Measurements from ENCODE around the gene IGIP.

IGIP gene

DNA sequence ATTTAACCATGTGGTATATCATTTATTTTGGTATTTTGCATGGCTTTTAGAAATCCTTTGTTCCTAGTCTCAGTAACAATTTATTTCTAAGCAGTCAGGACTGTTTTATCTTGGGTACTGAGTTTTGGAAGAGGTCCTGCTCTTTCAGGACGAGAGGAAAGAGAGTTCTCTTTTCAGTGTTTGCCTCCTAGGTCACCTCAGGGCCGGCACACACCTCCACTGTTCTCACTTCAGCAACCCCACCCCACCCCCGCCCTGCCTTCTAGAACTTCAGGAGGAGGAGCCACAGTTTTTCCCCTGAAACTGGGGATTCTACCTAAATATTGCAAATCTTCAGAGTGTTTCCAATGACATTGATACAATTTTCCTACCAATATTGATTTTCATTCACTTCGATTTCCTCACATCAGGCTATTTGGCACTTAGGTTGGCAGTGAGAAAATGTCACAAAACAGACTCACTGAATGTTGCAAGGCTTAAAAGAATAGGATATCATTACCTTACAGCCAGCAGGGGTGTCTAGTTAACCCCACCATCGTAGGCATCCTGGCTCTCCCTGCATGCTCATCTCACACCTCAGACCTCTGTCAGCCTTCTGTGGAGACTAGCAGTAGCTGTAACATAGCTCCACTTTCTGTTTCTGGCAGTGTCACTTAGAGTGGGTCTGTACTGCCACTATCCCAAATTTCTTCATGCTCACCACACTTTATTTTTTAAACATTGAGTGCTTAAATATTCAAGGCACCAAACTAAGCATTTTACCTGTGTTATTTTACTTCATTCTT lies 5.4 kb downstream of the IGIP start:
- H3K4me3 ChIP-seq (ENCODE audit: low read depth, low read length): no peak overlapping the region
- ChIA-PET POLR2A (interaction anchor here (0.7 to 1.3 kb wide), 5 partner anchors 10 to 27 kb away, joined by 3 to 5 read pairs (median 3); partner anchors contain the start of gene PURA), CTCF (interaction anchor here (1.1 to 16.6 kb wide), 4 partner anchors 13 to 57 kb away, joined by 3 to 336 read pairs (median 119); partner anchors contain the start of gene PURA)
- no peak for DNase-seq (ENCODE audit: low read depth, low spot score)
- TF ChIP-seq, protein P1, sequence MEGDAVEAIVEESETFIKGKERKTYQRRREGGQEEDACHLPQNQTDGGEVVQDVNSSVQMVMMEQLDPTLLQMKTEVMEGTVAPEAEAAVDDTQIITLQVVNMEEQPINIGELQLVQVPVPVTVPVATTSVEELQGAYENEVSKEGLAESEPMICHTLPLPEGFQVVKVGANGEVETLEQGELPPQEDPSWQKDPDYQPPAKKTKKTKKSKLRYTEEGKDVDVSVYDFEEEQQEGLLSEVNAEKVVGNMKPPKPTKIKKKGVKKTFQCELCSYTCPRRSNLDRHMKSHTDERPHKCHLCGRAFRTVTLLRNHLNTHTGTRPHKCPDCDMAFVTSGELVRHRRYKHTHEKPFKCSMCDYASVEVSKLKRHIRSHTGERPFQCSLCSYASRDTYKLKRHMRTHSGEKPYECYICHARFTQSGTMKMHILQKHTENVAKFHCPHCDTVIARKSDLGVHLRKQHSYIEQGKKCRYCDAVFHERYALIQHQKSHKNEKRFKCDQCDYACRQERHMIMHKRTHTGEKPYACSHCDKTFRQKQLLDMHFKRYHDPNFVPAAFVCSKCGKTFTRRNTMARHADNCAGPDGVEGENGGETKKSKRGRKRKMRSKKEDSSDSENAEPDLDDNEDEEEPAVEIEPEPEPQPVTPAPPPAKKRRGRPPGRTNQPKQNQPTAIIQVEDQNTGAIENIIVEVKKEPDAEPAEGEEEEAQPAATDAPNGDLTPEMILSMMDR (IDR thresholded peaks at IDR 0.05; ENCODE audit: insufficient read depth, low read length, missing control alignments): no peak

DNA sequence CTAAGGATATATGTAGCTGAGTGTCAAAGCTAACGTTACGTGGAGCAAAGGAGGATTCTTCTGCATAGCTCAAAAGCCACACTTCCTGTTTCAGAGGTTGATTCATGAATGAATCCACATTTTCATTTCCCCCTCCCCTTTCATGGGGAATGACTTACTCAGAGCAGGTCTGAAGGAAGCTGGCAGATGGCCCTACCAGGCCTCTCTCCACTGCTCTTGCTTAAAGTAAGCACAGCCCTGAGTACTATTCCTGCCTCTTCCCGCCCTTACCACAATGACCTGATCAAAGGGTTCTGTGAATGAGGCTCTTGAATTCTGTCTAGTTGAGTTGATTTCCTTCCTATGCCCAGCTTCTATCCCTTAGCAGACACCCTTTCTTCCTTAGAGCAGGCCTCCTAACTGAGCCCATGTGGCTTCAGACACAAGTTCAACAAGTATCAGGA lies 6.3 kb downstream of the IGIP start:
- POLR2A ChIA-PET: interaction anchor here (0.7 to 1.3 kb wide), 5 partner anchors 10 to 26 kb away, joined by 3 to 5 read pairs (median 3); partner anchors contain the start of gene PURA
- no peak overlapping the region for H3K4me3 ChIP-seq (ENCODE audit: low read depth, low read length)
- DNase-seq (ENCODE audit: low read depth, low spot score): peak; percentile 80
- TF ChIP-seq, protein P1 (IDR thresholded peaks at IDR 0.05; ENCODE audit: insufficient read depth, low read length, missing control alignments): no peak
- CTCF ChIA-PET: interaction anchor here (0.8 to 16.6 kb wide), 6 partner anchors 13 to 58 kb away, joined by 3 to 336 read pairs (median 31); partner anchors contain the start of gene PURA

DNA sequence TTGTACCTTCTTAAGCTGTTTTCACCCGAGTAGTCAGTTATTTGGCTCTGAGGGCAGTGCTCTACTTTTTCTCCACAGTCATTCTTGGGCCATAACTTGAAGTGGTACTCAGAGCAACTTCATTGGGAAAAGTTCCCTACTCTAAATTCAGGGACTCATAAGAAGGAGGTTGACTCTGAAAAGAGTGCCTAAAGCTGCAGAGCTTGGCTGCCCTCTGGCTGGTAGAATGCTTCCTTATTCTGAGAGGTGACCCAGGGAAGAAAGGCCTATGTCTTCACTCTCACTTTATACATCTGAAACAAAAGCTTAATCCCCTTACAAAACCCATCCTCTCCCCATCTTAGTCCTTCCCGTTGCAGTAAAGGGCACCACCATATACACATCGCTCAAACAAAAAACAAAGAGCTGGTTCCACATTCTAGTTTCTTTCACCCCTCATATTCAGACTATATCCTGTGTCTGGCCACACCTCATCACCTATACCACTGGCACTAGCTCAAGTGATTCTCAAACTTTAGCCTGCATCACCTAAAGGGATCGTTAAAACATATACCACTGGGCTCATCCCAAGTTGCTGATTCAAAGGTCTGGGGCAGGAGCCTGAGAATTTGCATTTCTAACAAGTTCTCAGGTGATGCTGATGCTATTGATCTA lies 7.9 kb downstream of the IGIP start:
- H3K4me3 ChIP-seq (ENCODE audit: low read depth, low read length): no peak overlapping the region
- ChIA-PET POLR2A (no interaction called here), CTCF (interaction anchor here (0.6 to 16.6 kb wide), 9 partner anchors 11 to 218 kb away, joined by 3 to 336 read pairs (median 6); partner anchors contain the start of gene PURA)
- TF ChIP-seq, protein P1 (IDR thresholded peaks at IDR 0.05; ENCODE audit: insufficient read depth, low read length, missing control alignments): no peak
- no peak for DNase-seq (ENCODE audit: low read depth, low spot score)

DNA sequence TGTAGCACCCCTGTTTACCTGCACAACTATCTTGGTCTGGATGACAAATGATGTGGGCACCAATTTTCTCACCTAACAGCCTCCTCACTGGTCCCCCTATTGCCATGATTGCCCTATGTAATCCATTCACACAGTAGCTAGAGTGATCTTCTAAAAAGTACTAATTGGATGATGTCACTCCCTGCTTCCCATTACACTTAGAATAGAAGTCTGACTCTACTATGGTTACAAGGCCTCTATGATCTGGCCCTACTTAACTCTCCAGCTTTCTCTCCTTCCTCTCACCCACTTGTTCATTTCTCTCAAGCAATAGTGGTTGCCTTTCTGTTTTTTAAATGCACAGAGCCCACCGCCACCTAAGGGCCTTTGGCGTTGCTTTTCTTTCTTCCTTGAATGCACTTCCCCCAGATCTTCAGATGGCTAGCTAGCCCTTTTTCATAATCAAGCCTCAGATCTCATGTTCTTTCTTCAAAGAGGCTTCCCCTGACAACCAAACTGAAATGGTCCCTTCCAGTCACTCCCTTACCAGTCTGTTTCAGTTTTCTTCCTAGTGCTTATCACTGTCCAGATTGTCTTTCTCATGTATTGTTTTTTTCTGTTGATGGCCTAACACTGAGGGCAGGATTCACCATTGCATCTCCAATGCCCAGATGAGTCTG lies 8.7 kb downstream of the IGIP start:
- ChIA-PET CTCF (interaction anchor here (0.6 to 16.6 kb wide), 8 partner anchors 10 to 93 kb away, joined by 3 to 336 read pairs (median 8); partner anchors contain the start of gene PURA), POLR2A (interaction anchor here (0.7 kb wide), 1 partner anchor 27 kb away, joined by 3 read pairs; no protein-coding TSS in a partner anchor)
- TF ChIP-seq, protein P1 (IDR thresholded peaks at IDR 0.05; ENCODE audit: insufficient read depth, low read length, missing control alignments): no peak
- H3K4me3 ChIP-seq (ENCODE audit: low read depth, low read length): no peak overlapping the region
- no peak for DNase-seq (ENCODE audit: low read depth, low spot score)

DNA sequence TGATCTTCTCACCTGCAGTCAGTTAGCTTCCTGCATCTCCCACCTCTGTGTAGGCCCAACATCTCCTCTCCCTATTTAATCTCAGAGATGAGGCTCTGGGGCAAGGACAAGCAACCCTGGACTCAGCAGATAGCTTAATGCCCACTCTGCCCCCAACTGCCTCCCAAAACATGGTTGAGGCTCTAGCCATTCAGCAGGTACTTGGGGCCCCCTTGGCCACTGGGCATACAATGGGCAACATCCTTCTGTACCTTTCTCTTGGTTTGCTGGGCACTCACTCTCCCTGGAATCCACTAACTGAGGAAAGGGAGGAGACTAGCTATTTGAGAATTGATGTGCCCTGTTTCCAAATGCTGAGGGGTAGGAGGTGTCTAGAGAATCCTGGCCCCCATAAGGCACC lies 9.4 kb downstream of the IGIP start:
- no peak overlapping the region for H3K4me3 ChIP-seq (ENCODE audit: low read depth, low read length)
- TF ChIP-seq, protein P1 (IDR thresholded peaks at IDR 0.05; ENCODE audit: insufficient read depth, low read length, missing control alignments): no peak
- DNase-seq (ENCODE audit: low read depth, low spot score): no peak
- ChIA-PET CTCF (interaction anchor here (1.0 to 16.6 kb wide), 6 partner anchors 10 to 94 kb away, joined by 3 to 336 read pairs (median 34); partner anchors contain the start of gene PURA), POLR2A (no interaction called here)

Data from AG04449 (cell line).